Retinal pigment epithelial cell (primary cell): Measurements from ENCODE around the gene ZNF19.
A peak's percentile ranks its signal among the peaks of the same experiment; 100 is the strongest.

Source experiments
- DNase-seq: peaks from one replicate; pipeline ENCODE4 v3.0.0-alpha.2; 2010; ENCODE audit warnings: low read depth
- H3K4me3 ChIP-seq: 2 replicates; pipeline ENCODE4 v1.5.1; 2011; ENCODE audit warnings: mild to moderate bottlenecking, low read length, control low read depth, moderate library complexity
- TF ChIP-seq, protein P1 (sequence below): conservative IDR thresholded peaks from 2 replicates; pipeline ENCODE4 v1.5.1; 2011; ENCODE audit warnings: low read depth, low read length, control low read depth, inconsistent platforms

The ZNF19 gene

DNA sequence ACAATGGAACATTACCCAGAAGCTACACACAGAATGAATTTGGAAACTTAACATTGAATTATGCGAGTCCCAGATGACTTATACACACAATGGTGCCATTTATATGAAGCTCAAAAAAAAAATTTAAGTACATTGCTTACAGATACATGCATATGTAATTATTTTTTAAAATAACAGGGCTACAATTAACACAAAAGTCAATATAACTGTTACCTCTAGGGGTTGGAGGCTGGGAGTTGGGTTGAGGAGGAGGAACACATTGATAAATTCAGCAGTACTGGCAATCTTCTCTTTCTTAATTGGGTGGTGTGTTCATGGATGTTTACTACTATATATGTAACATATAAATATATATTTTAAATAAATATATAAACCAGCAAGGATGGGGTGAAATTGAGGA lies 28.2 kb downstream of the ZNF19 start:
- H3K4me3 ChIP-seq = peak overlapping the region; percentile 95
- TF ChIP-seq, protein P1, sequence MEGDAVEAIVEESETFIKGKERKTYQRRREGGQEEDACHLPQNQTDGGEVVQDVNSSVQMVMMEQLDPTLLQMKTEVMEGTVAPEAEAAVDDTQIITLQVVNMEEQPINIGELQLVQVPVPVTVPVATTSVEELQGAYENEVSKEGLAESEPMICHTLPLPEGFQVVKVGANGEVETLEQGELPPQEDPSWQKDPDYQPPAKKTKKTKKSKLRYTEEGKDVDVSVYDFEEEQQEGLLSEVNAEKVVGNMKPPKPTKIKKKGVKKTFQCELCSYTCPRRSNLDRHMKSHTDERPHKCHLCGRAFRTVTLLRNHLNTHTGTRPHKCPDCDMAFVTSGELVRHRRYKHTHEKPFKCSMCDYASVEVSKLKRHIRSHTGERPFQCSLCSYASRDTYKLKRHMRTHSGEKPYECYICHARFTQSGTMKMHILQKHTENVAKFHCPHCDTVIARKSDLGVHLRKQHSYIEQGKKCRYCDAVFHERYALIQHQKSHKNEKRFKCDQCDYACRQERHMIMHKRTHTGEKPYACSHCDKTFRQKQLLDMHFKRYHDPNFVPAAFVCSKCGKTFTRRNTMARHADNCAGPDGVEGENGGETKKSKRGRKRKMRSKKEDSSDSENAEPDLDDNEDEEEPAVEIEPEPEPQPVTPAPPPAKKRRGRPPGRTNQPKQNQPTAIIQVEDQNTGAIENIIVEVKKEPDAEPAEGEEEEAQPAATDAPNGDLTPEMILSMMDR = no peak
- DNase-seq = no peak

DNA sequence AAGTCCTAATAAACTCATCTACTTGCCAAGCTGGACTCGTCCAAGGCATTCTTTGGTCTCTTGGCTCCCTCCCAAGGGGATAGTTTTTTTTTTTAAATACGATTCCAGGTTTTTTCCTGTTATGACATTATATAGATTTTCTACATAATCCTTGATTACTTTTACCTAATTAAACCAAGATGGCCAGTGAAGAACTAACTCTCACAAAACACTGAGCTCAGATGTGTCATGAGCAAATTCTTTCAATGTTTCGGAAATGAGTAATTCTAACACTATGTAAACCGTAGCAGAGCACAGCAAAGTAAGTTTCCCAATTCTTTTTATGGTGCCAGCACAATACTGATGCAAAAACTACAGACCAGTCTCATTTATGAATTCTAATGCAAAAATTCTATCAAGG lies 28.9 kb downstream of the ZNF19 start:
- DNase-seq = peak; percentile 53
- no peak overlapping the region for H3K4me3 ChIP-seq
- TF ChIP-seq, protein P1 = no peak

DNA sequence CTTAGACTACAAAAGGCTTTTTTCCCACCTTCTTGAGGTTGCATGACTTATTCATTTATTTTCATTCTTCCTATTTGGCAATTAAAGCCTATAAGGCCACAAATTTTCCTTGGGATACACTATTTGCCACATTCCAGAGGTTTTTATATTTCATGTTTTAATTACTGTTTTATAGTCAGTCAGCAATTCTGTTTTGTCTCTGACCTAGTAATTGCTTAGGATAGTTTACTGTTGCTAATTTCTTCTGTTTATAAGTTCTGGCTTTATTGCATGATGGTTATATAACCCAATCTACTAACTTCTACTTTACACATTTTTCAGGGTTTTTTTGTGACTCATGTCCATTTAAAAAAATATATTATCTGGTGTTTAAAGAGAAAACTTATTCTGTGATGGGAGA lies 29.6 kb downstream of the ZNF19 start:
- no peak for DNase-seq
- TF ChIP-seq, protein P1 = no peak
- no peak overlapping the region for H3K4me3 ChIP-seq

DNA sequence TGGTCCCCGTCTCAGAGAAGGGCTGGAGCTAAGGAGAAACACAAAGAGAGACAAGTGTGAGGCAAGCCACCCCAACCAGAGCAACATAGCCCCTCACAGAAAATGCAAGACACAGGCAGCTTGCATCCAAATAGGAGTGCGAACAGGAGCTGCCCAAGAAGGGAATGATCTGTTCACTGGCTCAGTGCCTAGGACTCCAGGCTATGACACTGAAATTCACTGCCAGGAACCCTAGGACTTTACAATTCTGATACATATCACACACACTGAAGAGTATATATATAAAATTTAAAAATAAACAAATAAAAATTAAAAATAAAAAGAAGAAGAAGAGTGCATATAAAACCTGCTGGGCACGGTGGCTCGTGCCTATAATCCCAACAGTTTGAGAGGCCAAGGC lies 32.3 kb downstream of the ZNF19 start:
- TF ChIP-seq, protein P1 = no peak
- H3K4me3 ChIP-seq = no peak overlapping the region
- DNase-seq = no peak

DNA sequence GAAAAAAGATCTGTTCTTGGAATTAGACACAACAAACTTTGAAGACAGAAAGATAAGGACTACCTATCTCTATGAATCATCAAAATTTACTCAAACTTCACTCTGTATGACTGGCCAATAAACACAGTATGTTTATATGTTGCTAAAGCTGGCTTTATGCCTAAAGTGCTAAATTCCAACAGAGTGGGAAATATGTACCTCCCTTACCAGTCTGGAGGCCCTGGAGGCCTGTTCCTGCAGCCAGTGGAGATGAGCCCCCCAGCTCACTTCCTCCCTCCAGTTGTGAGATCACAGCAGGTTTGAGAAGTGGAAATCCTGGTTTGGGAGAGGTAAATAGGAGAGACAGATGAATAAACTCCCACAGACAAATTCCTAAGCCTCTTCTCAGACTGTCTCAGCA lies 36.1 kb downstream of the ZNF19 start:
- no peak for DNase-seq
- TF ChIP-seq, protein P1 = no peak
- no peak overlapping the region for H3K4me3 ChIP-seq

DNA sequence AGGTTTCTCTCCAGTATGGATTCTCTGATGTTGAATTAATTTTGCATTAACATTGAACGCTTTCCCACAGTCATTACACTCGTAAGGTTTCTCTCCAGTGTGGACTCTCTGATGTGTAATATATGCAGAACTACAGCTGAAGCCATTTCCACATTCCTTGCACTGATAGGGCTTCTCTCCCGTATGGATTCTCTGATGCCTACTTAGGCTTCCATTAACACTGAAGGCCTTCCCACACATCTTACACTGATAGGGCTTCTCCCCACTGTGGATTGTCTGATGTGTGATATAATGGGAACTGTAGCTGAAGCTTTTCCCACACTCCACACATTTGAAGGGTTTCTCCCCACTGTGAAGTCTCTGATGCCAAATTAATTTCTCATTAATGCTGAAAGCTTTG lies 40.1 kb downstream of the ZNF19 start:
- no peak for DNase-seq
- no peak overlapping the region for H3K4me3 ChIP-seq
- TF ChIP-seq, protein P1 = no peak

DNA sequence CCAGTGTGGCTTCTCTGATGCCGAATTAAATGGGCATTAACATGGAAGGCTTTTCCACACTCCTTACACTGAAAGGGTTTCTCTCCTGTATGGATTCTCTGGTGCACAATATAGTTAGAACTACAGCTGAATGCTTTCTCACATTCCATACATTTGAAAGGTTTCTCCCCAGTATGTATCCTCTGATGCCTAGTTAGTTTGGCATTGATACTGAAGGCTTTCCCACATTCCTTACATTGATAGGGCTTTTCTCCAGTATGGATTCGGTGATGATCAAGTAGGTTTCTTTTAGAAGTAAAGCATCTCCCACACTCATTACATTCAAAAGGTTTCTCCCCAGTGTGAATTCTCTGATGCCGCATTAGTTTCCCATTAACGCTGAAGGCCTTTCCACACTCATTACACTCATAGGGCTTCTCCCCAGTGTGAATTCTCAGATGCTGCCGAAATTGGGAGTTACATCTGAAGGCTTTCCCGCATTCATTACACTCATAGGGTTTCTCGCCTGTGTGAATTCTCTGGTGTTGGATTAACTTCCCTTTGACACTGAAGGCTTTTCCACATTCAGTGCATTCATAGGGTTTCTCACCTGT lies 40.8 kb downstream of the ZNF19 start:
- no peak for DNase-seq
- H3K4me3 ChIP-seq = no peak overlapping the region
- TF ChIP-seq, protein P1 = no peak
